HEK293T (cell line): ENCODE results near the gene LRRC4B.

Experiments
- BHLHE40 ChIP-seq: fragments of 450-650 bp; IDR thresholded peaks from 2 replicates; pipeline ENCODE4 v1.6.1; 2016; ENCODE audit warnings: mild to moderate bottlenecking, moderate library complexity, borderline replicate concordance
- L3MBTL2 ChIP-seq: fragments of 450-650 bp; conservative IDR thresholded peaks from 2 replicates; pipeline ENCODE4 v1.6.1; 2016; ENCODE audit warnings: mild to moderate bottlenecking

DNA sequence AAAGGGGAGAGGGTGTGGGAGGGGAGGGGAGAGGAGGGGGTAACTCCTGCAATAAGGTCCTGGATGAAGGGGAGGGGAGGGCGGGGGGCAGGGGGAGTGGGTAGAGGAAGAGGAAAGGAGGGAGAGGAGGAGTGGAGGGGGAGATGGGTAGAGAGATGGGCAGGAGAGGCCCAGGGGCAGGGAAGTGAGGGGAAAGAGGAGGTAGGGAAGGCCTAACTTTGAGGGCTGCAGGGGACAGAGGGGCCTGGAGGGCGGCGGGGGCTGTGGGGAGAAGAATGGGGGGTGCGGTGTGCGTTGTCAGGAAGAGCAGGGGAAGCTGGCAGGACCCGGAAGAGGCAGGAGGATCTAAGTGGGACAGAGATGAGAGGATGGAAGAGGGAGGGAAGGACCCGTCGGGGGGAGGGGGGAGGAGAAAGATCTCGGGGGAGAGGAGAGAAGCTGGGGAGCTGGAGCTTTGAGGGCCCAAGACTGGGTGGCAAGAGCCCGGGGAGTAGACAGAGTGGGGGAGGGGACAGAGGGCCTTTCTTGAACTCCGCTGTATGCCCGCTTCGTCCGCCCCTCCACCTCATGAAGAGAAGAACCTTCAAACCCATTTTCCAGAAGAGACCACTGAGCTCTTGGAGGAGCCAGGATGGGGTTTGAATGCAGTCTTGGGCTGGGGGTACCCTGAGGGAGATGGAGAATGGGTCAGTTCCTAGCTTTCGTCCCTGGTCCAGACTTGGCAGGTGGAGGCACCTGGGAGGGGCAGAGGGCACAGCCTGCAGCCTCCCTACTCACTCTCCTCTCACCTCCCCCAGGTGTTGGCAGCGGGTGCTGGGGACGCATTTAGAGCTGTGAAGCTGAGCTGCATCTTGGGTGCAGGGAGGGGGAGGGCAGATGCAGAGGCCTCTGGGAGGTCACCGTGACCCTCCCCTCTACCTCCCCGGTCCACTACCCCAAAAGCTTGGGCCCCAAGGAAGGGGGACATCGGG is 778 bp upstream of the LRRC4B start:
- TF ChIP-seq BHLHE40 (no peak), L3MBTL2 (no peak)
